Measurements from ENCODE around the gene DDR2.

DDR2 gene

DNA sequence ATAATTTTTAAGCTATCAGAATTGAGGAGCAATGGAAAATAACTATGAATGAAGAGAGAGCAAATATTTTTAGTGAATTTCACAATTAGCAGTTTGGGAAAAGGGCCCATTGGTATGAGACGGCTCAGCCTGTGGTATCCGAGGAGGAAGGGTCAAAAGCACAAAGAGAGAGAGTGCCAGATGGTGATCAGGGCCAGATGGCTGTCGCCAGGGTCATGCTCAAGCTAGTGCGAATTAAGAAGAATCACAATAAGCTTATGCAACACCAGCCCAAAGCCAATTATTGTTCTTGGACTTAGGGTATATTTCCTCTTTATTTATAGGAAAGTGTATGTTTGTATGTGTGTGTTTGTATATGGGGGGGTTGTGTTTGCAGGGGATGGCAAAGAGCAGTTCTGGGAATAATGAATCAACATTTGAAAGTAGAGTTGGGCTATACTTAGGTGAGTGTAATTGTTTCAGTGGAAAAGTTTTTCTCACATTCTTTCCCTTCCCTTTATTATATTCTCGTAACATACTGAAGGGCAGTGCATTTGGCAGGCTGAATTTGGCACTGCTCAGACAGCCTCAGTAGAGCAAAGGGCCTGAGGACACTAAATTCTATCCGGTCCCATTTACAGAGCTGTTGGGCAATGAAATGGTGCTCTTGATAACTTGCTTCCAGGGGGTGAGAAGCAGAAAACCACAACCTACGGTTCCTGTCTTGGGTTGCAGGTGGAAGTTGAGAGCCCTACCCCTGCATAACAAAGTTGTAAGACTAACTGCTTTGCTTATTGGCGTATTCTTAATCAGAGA, 19.5 kb upstream of the DDR2 start:
- no peak overlapping the region for H3K9ac ChIP-seq (ENCODE audit: low read depth, low read length)
- no peaks in the 10 kb centered on the region for H3K4me1 ChIP-seq (ENCODE audit: insufficient read depth, low read length)
- no peak overlapping the region for H3K27ac ChIP-seq (ENCODE audit: low read length)
- H3K27me3 ChIP-seq (ENCODE audit: insufficient read depth, low read length), result no peaks in the 10 kb centered on the region
- no peak overlapping the region for H3K4me3 ChIP-seq (ENCODE audit: low read length)
- H3K36me3 ChIP-seq (ENCODE audit: insufficient read depth, low read depth, low read length), result no peaks in the 10 kb centered on the region
- peaks cover 9% of the 10 kb centered on the region for H3K9me3 ChIP-seq (ENCODE audit: insufficient read depth, low read depth, low read length)

DNA sequence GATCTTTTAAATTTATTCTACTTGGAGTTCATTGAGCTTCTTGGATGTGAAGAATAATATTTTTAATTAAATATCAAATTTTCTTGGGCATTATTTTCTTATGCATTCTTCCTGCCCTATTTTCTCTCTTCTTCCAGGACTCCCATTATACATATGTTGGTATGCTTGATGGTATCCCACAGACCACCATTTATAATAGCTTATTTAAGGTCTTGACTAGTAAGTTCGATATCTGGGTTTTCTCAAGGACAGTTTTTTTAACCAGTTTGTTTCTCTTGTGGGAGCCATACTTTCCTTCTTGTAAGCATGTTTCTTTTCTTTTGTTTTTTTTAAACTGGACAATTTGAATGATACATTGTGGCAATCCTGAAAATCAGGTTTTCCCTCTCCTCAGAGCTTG, 15.4 kb upstream of the DDR2 start:
- no peak overlapping the region for H3K4me3 ChIP-seq (ENCODE audit: low read length)
- H3K9me3 ChIP-seq (ENCODE audit: insufficient read depth, low read depth, low read length), result peaks cover 10% of the 10 kb centered on the region
- no peak overlapping the region for H3K27ac ChIP-seq (ENCODE audit: low read length)
- H3K4me1 ChIP-seq (ENCODE audit: insufficient read depth, low read length), result no peaks in the 10 kb centered on the region
- no peaks in the 10 kb centered on the region for H3K27me3 ChIP-seq (ENCODE audit: insufficient read depth, low read length)
- H3K9ac ChIP-seq (ENCODE audit: low read depth, low read length), result no peak overlapping the region
- H3K36me3 ChIP-seq (ENCODE audit: insufficient read depth, low read depth, low read length), result no peaks in the 10 kb centered on the region

DNA sequence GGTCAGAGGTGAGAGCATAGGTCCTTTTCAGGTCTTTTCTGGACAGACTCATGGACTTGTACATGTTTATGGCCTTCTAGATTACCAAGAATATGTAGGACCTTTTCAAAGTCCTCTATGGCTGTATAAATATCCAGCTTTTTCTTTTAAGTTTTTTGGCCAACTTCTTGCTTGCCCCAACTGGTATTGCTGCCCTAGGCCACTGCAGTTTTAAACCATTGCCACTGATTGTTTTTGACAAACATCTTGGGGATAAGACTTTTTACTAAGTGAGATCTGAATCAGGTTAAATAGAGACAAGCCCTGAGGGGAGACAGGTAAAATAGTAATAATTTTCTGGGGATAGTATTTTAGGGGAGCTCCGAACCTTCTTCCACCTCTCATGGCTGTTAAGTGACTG, 14.8 kb upstream of the DDR2 start:
- Histone ChIP-seq H3K36me3 (ENCODE audit: insufficient read depth, low read depth, low read length) (no peaks in the 10 kb centered on the region), H3K27ac (ENCODE audit: low read length) (no peak overlapping the region), H3K27me3 (ENCODE audit: insufficient read depth, low read length) (no peaks in the 10 kb centered on the region), H3K9me3 (ENCODE audit: insufficient read depth, low read depth, low read length) (peaks cover 10% of the 10 kb centered on the region), H3K4me1 (ENCODE audit: insufficient read depth, low read length) (no peaks in the 10 kb centered on the region), H3K4me3 (ENCODE audit: low read length) (no peak overlapping the region), H3K9ac (ENCODE audit: low read depth, low read length) (no peak overlapping the region)

DNA sequence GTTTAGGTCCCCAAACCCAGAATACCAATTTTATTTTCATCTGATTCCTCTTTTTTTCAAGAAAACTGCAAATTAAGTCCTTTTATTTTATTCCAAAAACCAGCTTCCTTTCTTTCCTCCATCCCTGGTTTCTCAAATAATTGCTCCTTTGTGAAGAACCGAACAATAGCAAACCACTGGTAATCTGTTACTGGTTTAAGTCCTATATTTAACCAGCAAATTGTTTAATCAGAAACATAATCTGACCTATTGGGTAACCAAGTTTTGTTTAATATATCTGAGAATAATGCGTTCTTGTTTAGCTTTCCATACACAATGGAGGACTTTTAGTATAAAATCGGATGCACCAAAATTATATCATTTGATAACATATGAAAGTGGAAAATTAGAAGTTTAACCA, 13.2 kb upstream of the DDR2 start:
- Histone ChIP-seq H3K4me1 (ENCODE audit: insufficient read depth, low read length) (no peaks in the 10 kb centered on the region), H3K9me3 (ENCODE audit: insufficient read depth, low read depth, low read length) (peaks cover 10% of the 10 kb centered on the region), H3K4me3 (ENCODE audit: low read length) (no peak overlapping the region), H3K36me3 (ENCODE audit: insufficient read depth, low read depth, low read length) (no peaks in the 10 kb centered on the region), H3K27ac (ENCODE audit: low read length) (no peak overlapping the region), H3K9ac (ENCODE audit: low read depth, low read length) (no peak overlapping the region), H3K27me3 (ENCODE audit: insufficient read depth, low read length) (no peaks in the 10 kb centered on the region)

DNA sequence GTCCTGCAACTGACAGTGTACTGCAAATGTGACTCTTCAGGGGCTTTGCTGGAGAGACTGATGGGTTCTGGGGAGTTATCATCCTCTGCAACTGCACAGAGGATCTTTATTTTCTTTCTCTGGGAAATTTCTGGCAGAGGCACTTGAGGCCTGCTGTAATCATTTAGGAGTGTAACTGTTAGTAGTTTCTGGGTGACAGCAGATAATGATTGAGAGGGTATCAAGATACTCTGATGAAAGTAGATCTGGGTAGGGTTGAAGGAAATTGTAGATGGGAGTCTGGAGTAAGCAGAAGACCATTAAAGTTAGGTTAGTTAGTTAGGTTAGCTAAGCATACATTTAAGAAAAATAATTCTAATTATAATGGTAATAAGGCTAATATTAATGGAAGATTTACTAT, 11.0 kb upstream of the DDR2 start:
- H3K4me1 ChIP-seq (ENCODE audit: insufficient read depth, low read length), result 0 out of 2 replicates have a peak, but pooled peaks cover 2% of the 10 kb centered on the region
- no peak overlapping the region for H3K4me3 ChIP-seq (ENCODE audit: low read length)
- peaks cover 10% of the 10 kb centered on the region for H3K9me3 ChIP-seq (ENCODE audit: insufficient read depth, low read depth, low read length)
- no peaks in the 10 kb centered on the region for H3K27me3 ChIP-seq (ENCODE audit: insufficient read depth, low read length)
- H3K27ac ChIP-seq (ENCODE audit: low read length), result no peak overlapping the region
- H3K9ac ChIP-seq (ENCODE audit: low read depth, low read length), result no peak overlapping the region
- no peaks in the 10 kb centered on the region for H3K36me3 ChIP-seq (ENCODE audit: insufficient read depth, low read depth, low read length)

DNA sequence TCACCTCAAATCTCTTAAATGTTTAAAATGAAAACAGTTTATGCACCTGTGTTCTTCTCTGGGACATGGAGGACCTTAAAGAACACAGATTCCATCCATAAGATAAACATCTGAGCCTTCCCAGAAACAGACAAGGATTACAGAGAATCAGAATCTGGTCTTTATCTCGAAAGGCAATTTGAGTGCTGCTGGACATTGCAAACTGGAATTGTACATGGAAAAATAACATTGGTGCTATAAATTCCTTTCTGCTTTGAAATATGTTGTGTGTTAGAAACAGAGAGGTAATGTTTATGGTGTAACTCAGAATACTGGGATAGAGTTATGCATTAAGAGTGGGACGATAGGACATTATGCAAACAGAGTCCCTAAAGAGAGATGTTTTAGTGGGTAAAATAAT, 6.6 kb upstream of the DDR2 start:
- H3K27ac ChIP-seq (ENCODE audit: low read length), result no peak overlapping the region
- H3K9me3 ChIP-seq (ENCODE audit: insufficient read depth, low read depth, low read length), result no peaks in the 10 kb centered on the region
- no peaks in the 10 kb centered on the region for H3K36me3 ChIP-seq (ENCODE audit: insufficient read depth, low read depth, low read length)
- no peaks in the 10 kb centered on the region for H3K27me3 ChIP-seq (ENCODE audit: insufficient read depth, low read length)
- no peak overlapping the region for H3K9ac ChIP-seq (ENCODE audit: low read depth, low read length)
- 0 out of 2 replicates have a peak, but pooled peaks cover 2% of the 10 kb centered on the region for H3K4me1 ChIP-seq (ENCODE audit: insufficient read depth, low read length)
- H3K4me3 ChIP-seq (ENCODE audit: low read length), result no peak overlapping the region

DNA sequence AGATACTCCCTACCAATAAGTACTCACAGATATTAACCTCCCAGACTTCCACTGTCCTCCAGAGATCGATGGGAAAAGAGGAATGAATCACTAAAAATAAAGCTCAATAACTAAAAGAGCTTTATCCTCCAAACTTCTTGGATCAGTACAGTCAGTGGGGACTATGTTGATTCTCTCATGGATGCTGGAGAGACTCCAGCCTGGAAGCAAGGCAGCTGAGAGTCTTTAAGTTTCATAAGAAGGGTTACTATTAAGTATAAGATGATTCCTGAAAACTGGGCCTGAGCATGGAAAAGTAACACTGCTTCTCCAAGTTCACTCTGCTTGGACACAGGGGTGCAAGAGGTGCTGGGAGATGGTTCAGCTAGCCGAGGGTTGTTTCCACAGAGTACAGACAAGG, 6.2 kb upstream of the DDR2 start:
- H3K4me3 ChIP-seq (ENCODE audit: low read length), result no peak overlapping the region
- no peaks in the 10 kb centered on the region for H3K9me3 ChIP-seq (ENCODE audit: insufficient read depth, low read depth, low read length)
- H3K27ac ChIP-seq (ENCODE audit: low read length), result no peak overlapping the region
- H3K9ac ChIP-seq (ENCODE audit: low read depth, low read length), result no peak overlapping the region
- H3K4me1 ChIP-seq (ENCODE audit: insufficient read depth, low read length), result 0 out of 2 replicates have a peak, but pooled peaks cover 2% of the 10 kb centered on the region
- no peaks in the 10 kb centered on the region for H3K36me3 ChIP-seq (ENCODE audit: insufficient read depth, low read depth, low read length)
- H3K27me3 ChIP-seq (ENCODE audit: insufficient read depth, low read length), result no peaks in the 10 kb centered on the region

DNA sequence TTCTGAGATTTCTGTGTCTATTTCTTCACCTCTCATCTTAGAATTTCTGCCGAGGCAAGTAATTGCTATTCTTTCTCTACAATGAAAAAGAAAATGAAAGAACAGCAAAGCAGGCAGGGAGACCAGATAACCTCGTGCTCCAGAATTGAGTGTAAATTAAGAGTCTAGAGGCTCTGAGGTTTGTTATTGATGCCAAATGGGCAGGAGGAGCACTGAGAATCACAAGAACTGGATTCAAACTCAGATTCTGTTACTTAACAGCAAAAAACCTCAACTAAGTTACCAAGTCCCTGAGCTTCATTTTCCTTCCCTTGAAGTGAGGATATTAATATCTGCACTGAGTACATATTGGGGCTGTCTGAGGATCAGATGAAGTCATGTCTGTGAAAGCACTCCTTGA, 5.5 kb upstream of the DDR2 start:
- no peak overlapping the region for H3K27ac ChIP-seq (ENCODE audit: low read length)
- H3K4me1 ChIP-seq (ENCODE audit: insufficient read depth, low read length), result peaks cover 6% of the 10 kb centered on the region; the same call in 1 of the 2 replicates
- no peaks in the 10 kb centered on the region for H3K36me3 ChIP-seq (ENCODE audit: insufficient read depth, low read depth, low read length)
- no peaks in the 10 kb centered on the region for H3K27me3 ChIP-seq (ENCODE audit: insufficient read depth, low read length)
- no peak overlapping the region for H3K4me3 ChIP-seq (ENCODE audit: low read length)
- H3K9ac ChIP-seq (ENCODE audit: low read depth, low read length), result no peak overlapping the region
- H3K9me3 ChIP-seq (ENCODE audit: insufficient read depth, low read depth, low read length), result no peaks in the 10 kb centered on the region

DNA sequence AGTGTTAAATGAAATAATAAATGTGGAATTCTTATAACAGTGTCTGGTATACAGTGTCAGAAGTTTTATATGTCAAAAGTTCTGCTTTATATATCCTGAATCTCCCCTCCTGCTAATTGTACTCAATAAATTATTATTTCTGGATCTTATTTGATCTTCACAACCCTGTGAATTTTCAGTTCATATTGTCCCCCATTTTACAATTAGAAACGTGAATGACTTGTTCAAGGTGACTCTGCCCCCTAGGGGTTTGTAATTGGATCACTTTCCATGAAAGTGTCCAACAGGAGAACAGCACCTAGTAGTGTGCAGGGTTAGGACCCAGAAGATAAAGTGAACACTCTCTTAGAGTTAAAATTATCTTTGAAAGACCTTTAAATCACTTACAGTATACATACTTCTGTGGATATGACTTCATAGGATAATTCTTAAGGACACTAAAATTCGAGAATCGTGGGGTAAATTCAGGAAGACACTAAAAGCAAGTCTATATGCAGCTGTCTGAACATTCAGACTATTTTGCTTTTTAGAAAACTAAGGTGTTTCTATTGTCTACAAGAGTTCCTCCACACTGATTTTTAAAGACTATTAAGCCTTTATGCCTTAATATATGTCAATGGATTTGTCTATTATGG, 4.5 kb upstream of the DDR2 start:
- H3K4me1 ChIP-seq (ENCODE audit: insufficient read depth, low read length), result peaks cover 10% of the 10 kb centered on the region; the same call in 1 of the 2 replicates
- H3K9ac ChIP-seq (ENCODE audit: low read depth, low read length), result no peak overlapping the region
- no peaks in the 10 kb centered on the region for H3K36me3 ChIP-seq (ENCODE audit: insufficient read depth, low read depth, low read length)
- H3K27ac ChIP-seq (ENCODE audit: low read length), result no peak overlapping the region
- H3K27me3 ChIP-seq (ENCODE audit: insufficient read depth, low read length), result no peaks in the 10 kb centered on the region
- no peaks in the 10 kb centered on the region for H3K9me3 ChIP-seq (ENCODE audit: insufficient read depth, low read depth, low read length)
- H3K4me3 ChIP-seq (ENCODE audit: low read length), result no peak overlapping the region

DNA sequence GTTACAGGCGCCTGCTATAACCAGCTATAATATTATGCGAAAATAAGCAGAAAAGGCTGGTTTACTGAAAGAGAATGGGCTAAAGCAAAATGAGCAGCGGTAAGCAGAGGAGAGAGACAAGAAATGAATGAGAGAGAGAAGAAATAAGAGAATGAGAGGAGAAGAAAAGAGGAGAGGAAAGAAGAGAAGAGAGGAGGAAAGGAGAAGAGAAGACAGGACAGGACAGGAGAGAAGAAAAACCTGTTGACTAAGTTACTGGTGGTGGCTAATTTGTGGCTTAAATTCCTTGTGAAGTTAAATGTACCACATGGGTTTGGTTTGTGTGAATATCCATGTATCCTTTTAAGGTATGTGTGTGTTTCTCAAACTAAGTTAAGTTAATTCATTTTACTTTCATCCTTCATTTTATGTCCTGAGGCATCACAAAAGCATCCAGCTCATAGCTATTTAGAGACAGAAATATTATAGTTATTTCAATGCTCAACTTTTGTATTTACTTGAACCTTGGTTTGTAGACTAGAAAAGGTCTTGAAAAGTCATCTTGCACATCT, 3.1 kb upstream of the DDR2 start:
- no peak overlapping the region for H3K9ac ChIP-seq (ENCODE audit: low read depth, low read length)
- H3K27me3 ChIP-seq (ENCODE audit: insufficient read depth, low read length), result no peaks in the 10 kb centered on the region
- H3K36me3 ChIP-seq (ENCODE audit: insufficient read depth, low read depth, low read length), result no peaks in the 10 kb centered on the region
- no peaks in the 10 kb centered on the region for H3K9me3 ChIP-seq (ENCODE audit: insufficient read depth, low read depth, low read length)
- H3K27ac ChIP-seq (ENCODE audit: low read length), result no peak overlapping the region
- H3K4me1 ChIP-seq (ENCODE audit: insufficient read depth, low read length), result peaks cover 13% of the 10 kb centered on the region; the same call in 1 of the 2 replicates
- H3K4me3 ChIP-seq (ENCODE audit: low read length), result no peak overlapping the region

DNA sequence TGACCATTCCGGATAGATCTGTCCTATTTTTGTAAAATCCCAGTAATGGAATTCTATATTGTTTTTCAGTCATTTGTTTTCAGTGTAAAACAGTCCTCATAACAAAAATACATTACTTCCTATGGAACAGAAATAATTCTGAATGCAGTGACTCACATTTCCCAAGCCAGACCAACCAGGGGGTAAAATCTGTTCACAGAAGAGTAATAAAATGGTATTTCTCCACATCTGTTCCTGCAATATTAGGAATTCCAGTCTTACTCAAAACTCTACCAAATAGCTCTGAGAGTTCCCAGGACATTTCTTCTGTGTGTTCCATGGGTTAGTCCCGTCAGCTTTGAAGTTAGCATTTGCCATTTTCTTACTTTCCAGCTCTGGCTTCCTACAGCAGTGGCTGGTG, 2.6 kb upstream of the DDR2 start:
- Histone ChIP-seq H3K36me3 (ENCODE audit: insufficient read depth, low read depth, low read length) (no peaks in the 10 kb centered on the region), H3K9ac (ENCODE audit: low read depth, low read length) (no peak overlapping the region), H3K9me3 (ENCODE audit: insufficient read depth, low read depth, low read length) (no peaks in the 10 kb centered on the region), H3K27me3 (ENCODE audit: insufficient read depth, low read length) (no peaks in the 10 kb centered on the region), H3K27ac (ENCODE audit: low read length) (no peak overlapping the region), H3K4me3 (ENCODE audit: low read length) (no peak overlapping the region), H3K4me1 (ENCODE audit: insufficient read depth, low read length) (peaks cover 11% of the 10 kb centered on the region; the same call in 1 of the 2 replicates)
